8988T (cell line): ENCODE data around the gene INPP4B.

Experiments used
- DNase-seq: peaks from one replicate; pipeline ENCODE4 v3.0.0; 2011

The INPP4B gene

DNA sequence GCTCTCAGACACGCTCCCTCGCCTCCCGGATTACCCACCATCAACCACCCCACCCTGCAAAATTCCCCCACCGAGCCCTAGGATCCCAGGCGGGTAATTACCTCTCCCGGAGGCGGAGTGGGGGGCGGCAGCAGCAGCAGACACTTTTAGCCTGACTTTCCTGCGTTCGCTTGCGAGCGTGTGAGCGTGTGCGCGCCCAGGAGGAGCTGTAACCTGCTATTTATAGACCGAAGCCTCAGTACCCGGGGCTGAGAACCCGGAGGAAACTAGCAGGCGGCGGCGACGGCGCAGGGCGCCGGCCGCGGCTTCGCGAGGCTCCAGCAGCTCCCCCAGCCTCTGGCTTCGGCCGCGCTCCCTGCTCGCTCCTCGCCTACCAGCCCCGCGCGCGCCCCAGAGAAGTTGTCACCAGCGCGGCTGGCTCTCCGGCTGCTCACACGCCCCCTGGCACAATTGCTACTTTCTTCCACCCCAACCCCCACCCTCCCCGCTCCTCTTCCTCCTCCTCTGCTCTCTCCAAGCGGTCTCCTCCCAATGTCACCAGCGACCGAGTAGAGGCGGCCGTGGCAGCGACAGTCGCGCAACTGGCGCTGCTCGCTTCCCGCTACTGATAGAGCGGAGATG is at the start of gene INPP4B:
Gene INPP4B, minus strand, starts transcription at position 194 of the 621 bp plus-strand sequence.
- no peak for DNase-seq

DNA sequence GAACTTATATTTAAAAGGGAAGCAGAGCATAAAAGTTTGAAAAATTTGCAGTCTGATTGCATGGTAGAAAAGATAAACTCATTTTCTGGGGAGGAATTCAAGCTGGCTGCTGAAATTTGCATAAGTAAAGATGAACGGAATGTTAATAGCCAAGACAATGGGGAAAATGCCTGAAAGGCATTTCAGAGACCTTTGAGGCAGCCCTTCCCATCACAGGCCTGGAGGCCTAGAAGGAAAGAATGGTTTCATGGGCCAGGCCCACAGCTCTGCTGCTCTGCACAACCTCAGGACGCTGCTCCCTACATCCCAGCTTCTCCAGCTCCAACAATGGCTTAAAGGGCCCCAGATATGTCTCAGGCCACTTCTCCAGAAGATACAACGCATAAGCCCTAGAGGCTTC is 46.9 kb upstream of the INPP4B start:
- DNase-seq: no peak

- no peak for DNase-seq
Observed at GRCh38 chr4:142886566-142886965, 40.5 kb upstream of the INPP4B start.

DNA sequence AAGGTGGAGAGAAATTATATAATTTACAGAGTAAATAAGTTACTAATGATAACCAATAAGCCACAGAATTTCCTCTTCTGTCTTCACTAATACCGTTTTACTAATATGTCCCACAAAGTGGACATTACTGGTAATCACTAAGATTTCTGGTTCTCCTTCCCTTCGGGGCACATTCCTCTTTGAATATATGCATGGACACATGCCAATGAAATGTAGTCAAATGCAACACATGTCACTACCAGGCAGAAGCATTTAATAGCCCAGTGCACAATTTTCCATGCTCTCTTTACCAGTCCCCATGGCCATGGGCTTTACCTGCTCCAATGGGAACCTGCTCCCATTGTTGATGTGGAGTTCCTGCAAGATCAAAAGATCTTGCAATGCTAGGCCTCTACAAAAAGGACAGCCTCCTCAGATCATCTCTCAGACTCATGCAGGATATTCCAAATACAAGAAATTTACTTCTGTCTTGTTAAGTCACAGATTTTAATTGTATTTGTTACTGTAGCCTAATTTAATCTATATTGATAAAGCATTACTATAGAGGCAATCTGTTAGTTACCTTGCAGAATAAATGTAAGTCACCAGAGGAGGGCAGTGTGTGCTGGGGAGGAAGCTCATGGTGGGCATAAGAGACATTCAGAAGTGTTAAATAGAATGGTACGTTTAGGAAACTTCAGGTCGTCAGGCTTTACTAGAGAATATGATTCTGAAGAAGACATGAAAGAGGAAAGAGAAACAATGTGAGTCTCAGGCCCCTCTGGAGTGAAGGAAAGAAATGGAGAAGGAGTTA is 37.1 kb upstream of the INPP4B start:
- DNase-seq: no peak

DNA sequence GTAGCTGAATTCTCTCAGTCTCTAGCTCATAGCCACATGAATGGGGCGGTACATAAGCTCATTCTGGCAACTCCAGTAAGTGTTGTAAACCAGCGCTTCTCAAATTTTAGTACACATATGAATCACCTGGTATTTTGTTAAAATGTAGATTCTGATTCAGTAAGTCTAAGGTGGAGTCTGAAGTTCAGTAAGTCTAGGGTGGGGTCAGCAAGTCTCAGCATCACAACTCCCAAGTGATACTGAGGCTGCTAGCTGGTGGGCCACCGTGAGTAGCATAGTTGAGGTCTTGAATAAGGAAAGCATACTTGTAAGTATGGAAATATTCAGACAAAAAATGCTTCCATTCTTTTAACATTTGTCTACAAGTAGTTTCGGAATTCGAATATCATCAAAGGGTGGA is 36.1 kb upstream of the INPP4B start:
- DNase-seq: no peak

GRCh38 chr4:142881331-142881730 is 35.2 kb upstream of the INPP4B start:
- DNase-seq: no peak

GRCh38 chr4:142875117-142875516 is 29.0 kb upstream of the INPP4B start:
- no peak for DNase-seq

DNA sequence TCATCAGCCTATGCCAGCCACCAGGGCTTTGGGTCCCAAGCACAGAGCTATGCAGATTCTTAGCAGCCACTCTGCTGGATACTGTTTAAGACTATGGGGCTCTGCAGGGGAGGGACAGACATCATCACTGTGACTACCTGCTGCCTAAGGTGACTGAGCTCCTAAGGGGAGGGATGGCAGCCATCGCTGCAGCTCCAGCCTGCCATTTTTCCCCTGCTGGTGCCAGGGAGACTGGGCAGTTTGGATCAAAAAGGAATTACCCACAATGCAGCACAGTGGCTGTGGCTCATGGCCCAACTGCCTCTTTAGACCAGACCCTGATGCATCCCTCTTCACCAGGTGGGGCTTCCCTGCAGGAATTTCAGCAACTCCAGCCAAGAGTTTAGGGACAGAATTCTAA is 28.6 kb upstream of the INPP4B start:
- DNase-seq: no peak

GRCh38 chr4:142866685-142867084 is 20.6 kb upstream of the INPP4B start:
- no peak for DNase-seq

- DNase-seq: no peak
Observed at GRCh38 chr4:142861351-142861750, 15.2 kb upstream of the INPP4B start.

GRCh38 chr4:142858965-142859364 is 12.9 kb upstream of the INPP4B start:
- DNase-seq: no peak

GRCh38 chr4:142858446-142858845 is 12.3 kb upstream of the INPP4B start:
- DNase-seq: no peak

GRCh38 chr4:142856576-142856975 is 10.5 kb upstream of the INPP4B start:
- DNase-seq: no peak

GRCh38 chr4:142850478-142850877 is 4.4 kb upstream of the INPP4B start:
- DNase-seq: no peak

DNA sequence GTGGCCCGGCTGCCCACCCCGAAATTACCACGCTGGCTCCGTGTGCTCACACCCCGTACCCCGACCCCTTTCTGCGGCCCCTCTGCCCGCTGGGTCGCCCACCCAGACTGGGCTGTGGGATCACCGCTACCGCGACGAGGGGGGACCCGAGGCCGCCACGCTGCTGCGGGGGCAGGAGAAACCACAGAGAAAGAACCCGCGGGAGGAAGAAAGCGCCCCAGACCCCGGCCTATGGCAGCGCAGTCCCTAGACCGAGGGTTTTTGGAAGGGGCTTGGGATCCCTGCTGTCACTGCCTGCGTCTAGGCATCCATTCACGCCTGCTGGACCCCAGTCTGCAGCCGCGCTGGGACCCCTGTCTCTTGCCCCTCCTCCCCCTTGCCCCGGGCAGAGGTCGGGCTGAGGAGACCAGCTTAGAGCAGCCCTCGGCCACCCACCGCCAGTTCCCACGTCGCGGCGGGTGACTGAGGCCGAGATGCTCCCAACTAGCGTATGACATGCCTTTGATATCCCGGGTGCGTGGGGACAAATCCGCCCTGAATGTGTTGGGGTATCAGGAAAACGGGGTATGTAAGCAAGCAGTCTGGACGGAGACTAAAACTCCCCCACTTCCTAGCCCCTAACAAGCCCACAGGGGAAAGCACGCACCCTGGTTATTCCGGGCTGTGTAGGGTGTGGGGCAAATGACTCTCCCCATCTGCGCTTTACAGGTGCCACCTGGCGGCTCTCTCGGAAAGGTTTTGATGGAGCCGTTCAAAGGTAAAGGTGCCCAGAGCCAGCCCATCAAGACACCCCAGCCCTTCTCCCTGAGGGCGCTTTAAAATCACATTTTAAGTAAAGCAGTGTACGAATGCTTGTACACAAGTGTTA is 862 bp upstream of the INPP4B start:
- no peak for DNase-seq

GRCh38 chr4:142845293-142846107 is 601 bp downstream of the INPP4B start:
- DNase-seq: no peak

DNA sequence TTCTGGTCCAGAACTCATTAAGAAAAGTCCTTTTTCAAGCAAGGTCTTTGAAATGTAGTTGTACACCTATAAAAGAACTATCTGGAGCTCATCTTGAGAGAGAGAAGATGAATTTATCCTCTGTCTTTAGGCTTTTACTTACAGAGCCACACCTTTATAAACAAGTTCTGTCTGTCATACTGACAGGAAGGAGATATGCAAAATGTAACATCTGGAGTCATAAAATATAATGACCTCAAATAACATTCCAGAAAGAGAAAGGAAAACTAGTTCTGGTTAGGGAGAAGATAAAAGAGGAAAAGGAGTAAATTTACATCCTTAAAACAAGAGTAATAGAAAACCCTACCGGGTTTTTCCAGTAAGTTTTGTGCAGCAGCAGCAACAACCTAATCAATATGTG is 1.3 kb downstream of the INPP4B start:
- DNase-seq: no peak

DNA sequence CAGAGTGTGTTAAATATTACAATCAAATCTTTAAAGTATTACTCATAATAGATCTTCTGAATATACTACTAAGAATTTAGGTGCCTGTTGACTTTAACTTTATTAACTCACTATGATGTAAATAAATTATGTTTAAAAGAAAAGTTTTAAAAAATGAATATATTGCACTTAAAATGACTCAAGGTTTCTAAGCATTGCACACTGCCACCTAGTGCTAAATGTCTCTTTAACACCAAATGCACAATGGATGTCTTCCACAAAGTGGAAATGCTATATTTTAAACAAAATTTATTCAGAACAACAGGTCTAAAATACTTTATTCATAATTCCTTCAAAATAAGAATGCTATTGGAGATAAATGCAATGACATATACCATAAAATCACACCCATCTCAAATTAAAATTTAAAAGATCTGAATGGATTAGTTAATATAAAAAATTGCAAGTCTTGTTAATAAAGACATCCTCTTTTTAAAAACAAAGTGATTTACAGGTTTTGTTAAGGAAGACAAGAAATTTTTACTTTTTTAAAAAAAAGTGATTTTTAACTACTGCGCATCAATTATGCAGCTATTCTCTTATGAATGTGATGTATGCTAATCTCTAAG is 5.5 kb downstream of the INPP4B start:
- no peak for DNase-seq

DNA sequence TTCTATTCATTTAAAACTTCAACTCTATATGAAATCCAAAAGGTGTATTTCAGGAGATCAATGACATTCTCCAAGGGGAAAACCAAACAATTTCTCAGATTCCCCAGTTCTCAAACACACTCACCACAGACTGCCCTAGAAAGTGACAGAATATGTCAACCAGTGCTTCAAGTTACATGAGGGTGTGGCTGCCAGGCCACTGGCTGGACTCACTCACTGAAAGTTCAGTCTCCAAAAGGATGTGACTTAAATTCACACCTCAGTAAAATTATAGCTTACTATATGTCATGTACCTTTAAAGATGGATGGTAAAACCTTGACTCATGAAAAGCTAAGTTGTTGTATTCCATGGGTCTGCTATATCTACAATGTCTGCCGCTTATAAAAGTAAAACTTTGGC is 7.3 kb downstream of the INPP4B start:
- no peak for DNase-seq

GRCh38 chr4:142832022-142832421 is 14.1 kb downstream of the INPP4B start:
- no peak for DNase-seq

- no peak for DNase-seq
Observed at GRCh38 chr4:142826503-142827241, 19.4 kb downstream of the INPP4B start.

DNA sequence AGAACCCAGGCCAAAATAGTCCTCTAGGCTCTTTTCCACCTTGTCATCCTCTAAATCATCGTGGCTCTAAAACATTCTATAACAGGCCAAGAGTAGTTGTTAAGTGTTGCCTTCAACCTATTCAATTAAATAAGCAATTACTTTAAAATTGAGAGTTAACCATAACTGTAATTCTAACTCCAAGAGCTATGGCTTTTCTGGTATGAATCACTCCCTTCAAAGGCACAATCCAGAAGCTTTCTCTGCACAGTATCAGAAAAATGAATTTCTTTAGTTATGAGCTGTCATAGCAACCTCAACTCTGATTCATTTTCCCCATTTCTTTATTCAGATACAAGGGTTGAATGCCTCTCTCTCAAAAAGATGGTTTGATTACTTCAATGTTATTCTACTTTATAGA is 21.7 kb downstream of the INPP4B start:
- no peak for DNase-seq
